ENCODE results near the gene LIX1L. TPM values are rescaled to one million over a fixed set of nuclear protein-coding genes. Genes with fewer than 3 reads are reported as not detected.
"Not testable (repeated sequence)": the region's sequence is repeated elsewhere in the genome, so short reads cannot be mapped to it uniquely, and the experiment has no call there.

LIX1L gene
- total RNA-seq, 1 donor from 2014 or later = 25.0 TPM

DNA sequence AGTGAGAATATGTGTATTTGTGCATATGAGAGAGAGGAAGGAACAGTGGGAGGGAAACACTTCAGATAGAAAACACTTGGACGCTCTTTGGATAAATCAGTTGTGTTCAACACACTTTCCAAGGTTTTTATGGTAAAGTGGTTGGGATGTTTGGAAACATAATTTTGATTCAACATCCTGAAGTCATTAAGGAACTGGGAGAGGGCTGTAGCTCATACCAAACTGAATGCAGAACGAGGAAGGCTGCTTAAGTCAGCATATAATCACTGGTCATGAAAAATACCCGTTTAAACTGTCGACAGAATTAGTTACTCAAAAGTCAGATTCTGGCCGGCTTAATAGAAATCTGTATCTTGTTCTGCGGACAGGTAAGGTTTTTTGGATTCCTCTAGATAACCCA lies 14.9 kb downstream of the LIX1L start:
- intact Hi-C loops (cut with DNase I) = no loop called here
- Histone ChIP-seq H3K36me3 (peaks cover 0 to 11% of the 10 kb centered on the region in 2 donors), H3K4me3 (peak overlapping the region in 1 of 2 donors; percentile 4), H3K27me3 (no peaks in the 10 kb centered on the region), H3K4me1 (peaks cover 13% of the 10 kb centered on the region), H3K27ac (peak overlapping the region; percentile 55), H3K9me3 (no peaks in the 10 kb centered on the region)
- DNase-seq (ENCODE audit: extremely low spot score in 2 of 2) = no peak
- no peak for TF ChIP-seq POLR2AphosphoS5 (IDR thresholded peaks at IDR 0.05; ENCODE audit: insufficient read depth in 1 of 2, low read depth in 1 of 2)
- no peak for TF ChIP-seq POLR2A (IDR thresholded peaks at IDR 0.05)
- TF ChIP-seq, protein P1, sequence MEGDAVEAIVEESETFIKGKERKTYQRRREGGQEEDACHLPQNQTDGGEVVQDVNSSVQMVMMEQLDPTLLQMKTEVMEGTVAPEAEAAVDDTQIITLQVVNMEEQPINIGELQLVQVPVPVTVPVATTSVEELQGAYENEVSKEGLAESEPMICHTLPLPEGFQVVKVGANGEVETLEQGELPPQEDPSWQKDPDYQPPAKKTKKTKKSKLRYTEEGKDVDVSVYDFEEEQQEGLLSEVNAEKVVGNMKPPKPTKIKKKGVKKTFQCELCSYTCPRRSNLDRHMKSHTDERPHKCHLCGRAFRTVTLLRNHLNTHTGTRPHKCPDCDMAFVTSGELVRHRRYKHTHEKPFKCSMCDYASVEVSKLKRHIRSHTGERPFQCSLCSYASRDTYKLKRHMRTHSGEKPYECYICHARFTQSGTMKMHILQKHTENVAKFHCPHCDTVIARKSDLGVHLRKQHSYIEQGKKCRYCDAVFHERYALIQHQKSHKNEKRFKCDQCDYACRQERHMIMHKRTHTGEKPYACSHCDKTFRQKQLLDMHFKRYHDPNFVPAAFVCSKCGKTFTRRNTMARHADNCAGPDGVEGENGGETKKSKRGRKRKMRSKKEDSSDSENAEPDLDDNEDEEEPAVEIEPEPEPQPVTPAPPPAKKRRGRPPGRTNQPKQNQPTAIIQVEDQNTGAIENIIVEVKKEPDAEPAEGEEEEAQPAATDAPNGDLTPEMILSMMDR (IDR thresholded peaks at IDR 0.05) = no peak

DNA sequence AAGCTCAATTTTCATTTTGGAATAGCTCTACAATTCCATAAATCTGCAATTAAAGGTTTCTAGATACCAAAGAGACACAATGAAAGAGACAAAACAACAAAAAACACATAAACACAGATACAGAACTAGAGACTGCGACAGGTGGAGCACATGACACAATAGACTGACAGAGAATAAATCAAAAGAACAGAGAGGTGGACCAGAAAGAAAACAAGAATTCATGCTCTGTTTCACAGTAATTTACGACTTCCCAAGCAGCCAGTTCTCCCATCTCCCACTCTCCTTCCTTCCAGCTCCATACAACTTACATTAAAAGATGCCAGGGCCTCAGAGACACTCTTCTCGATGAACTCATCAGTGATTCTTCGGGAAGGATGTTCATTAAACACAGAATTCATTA lies 15.4 kb downstream of the LIX1L start:
- TF ChIP-seq, protein P1 (IDR thresholded peaks at IDR 0.05) = no peak
- TF ChIP-seq POLR2A (IDR thresholded peaks at IDR 0.05) = no peak
- TF ChIP-seq POLR2AphosphoS5 (IDR thresholded peaks at IDR 0.05; ENCODE audit: insufficient read depth in 1 of 2, low read depth in 1 of 2) = no peak
- Histone ChIP-seq H3K9me3 (no peaks in the 10 kb centered on the region), H3K4me1 (peaks cover 13% of the 10 kb centered on the region), H3K36me3 (peaks cover 0 to 11% of the 10 kb centered on the region in 2 donors), H3K4me3 (no peak overlapping the region), H3K27me3 (no peaks in the 10 kb centered on the region), H3K27ac (peak overlapping the region; percentile 55)
- DNase-seq (ENCODE audit: extremely low spot score in 2 of 2) = no peak
- intact Hi-C loops (cut with DNase I) = no loop called here

DNA sequence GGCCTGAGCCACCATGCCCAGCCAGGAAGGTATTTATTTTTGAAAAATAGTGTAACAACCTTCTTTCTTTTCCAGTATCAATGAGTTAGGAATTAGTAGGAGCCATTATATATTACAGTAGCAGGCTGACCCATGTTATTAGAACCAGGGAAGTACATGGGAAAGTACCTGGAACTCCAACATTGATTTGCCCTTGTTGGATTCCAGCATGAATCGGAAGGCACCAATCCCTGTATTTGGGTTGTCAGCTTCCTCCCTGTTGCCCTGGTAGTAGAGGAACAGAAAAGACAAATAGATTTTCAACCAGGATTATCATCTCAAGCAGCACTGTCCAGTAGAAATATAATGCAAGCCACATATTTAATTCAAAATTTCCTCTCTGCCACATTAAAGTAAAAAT lies 20.4 kb downstream of the LIX1L start:
- no peaks in the 10 kb centered on the region for H3K27me3 ChIP-seq
- H3K4me1 ChIP-seq = no peaks in the 10 kb centered on the region
- DNase-seq (ENCODE audit: extremely low spot score in 2 of 2) = no peak
- H3K36me3 ChIP-seq = peaks cover 0 to 33% of the 10 kb centered on the region in 2 donors
- TF ChIP-seq POLR2A (IDR thresholded peaks at IDR 0.05) (no peak), POLR2AphosphoS5 (IDR thresholded peaks at IDR 0.05; ENCODE audit: insufficient read depth in 1 of 2, low read depth in 1 of 2) (no peak)
- TF ChIP-seq, protein P1 (IDR thresholded peaks at IDR 0.05) = no peak
- H3K27ac ChIP-seq = no peak overlapping the region
- H3K4me3 ChIP-seq = no peak overlapping the region
- H3K9me3 ChIP-seq = no peaks in the 10 kb centered on the region
- intact Hi-C loops (cut with DNase I) = no loop called here

DNA sequence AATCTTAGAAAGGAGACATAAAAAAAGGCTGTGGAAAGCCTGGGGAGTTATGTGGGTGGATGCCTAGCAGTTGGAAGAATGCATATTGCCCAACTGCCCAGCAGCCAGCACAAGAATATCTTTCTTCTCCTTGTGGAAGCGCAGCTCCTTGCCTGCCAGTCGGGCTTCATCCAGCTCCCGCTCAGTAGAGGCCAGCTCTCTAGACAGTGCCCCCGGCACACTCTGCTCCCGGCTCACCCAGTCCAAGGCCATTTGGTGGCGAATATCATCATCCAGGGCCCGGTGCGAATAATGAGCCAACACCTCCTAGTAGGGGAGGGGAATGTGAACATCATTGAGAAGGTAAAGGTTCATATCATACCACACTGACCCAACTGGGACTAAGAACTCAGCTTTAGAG lies 21.6 kb downstream of the LIX1L start:
- Histone ChIP-seq H3K9me3 (no peaks in the 10 kb centered on the region), H3K4me3 (no peak overlapping the region), H3K27ac (no peak overlapping the region), H3K4me1 (no peaks in the 10 kb centered on the region), H3K36me3 (peaks cover 0 to 33% of the 10 kb centered on the region in 2 donors), H3K27me3 (no peaks in the 10 kb centered on the region)
- intact Hi-C loops (cut with DNase I) = no loop called here
- TF ChIP-seq, protein P1 (IDR thresholded peaks at IDR 0.05) = no peak
- TF ChIP-seq POLR2A (IDR thresholded peaks at IDR 0.05) = no peak
- no peak for TF ChIP-seq POLR2AphosphoS5 (IDR thresholded peaks at IDR 0.05; ENCODE audit: insufficient read depth in 1 of 2, low read depth in 1 of 2)
- no peak for DNase-seq (ENCODE audit: extremely low spot score in 2 of 2)

DNA sequence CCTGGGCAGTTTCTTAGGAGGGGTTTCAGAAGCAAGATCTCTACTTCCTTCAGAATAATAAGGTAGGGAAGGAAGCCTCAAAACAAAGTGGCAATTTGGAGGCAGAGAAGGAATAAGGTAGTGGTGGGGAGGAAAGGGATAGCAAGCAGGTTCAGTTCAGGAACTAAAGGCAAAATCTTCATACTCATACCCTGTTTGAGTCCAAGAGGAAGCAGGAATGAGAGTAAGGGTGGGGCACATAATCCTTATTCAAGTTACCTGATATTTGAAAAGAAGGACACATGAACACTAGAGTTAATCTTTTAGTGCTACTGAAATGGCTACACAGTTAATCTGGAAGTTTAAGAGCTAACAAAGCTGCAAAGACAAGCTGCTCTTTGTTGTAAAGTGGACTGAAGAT lies 22.1 kb downstream of the LIX1L start:
- Histone ChIP-seq H3K36me3 (peaks cover 0 to 33% of the 10 kb centered on the region in 2 donors), H3K27ac (no peak overlapping the region), H3K4me3 (no peak overlapping the region), H3K9me3 (no peaks in the 10 kb centered on the region), H3K27me3 (no peaks in the 10 kb centered on the region), H3K4me1 (no peaks in the 10 kb centered on the region)
- no peak for TF ChIP-seq POLR2A (IDR thresholded peaks at IDR 0.05)
- TF ChIP-seq POLR2AphosphoS5 (IDR thresholded peaks at IDR 0.05; ENCODE audit: insufficient read depth in 1 of 2, low read depth in 1 of 2) = no peak
- TF ChIP-seq, protein P1 (IDR thresholded peaks at IDR 0.05) = no peak
- DNase-seq (ENCODE audit: extremely low spot score in 2 of 2) = no peak
- intact Hi-C loops (cut with DNase I) = no loop called here

DNA sequence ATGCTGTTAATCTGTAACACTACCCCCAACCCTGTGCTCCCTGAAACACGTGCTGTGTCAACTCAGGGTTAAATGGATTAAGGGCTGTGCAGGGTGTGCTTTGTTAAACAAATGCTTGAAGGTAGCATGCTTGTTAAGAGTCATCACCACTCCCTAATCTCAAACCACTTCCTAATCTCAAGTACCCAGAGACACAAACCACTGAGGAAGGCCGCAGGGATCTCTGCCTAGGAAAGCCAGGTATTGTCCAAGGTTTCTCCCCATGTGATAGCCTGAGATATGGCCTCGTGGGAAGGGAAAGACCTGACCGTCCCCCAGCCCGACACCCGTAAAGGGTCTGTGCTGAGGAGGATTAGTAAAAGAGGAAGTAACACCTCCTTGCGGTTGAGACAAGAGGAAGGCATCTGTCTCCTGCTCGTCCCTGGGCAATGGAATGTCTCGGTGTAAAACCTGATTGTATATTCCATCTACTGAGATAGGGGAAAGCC lies 25.3 kb downstream of the LIX1L start:
- peaks cover 0 to 33% of the 10 kb centered on the region in 2 donors for H3K36me3 ChIP-seq
- H3K27me3 ChIP-seq; H3K27ac ChIP-seq; intact Hi-C loops (cut with DNase I); H3K4me3 ChIP-seq; H3K9me3 ChIP-seq; DNase-seq (ENCODE audit: extremely low spot score in 2 of 2): not testable (repeated sequence)
- peaks cover 12% of the 10 kb centered on the region for H3K4me1 ChIP-seq

Measured in vagina (tissue), 2 donors.